T-helper 17 cell (primary cell): ENCODE measurements around the gene MBD5. TPM values are rescaled to one million over a fixed set of nuclear protein-coding genes. Genes with fewer than 3 reads are reported as not detected.
A peak's percentile ranks its signal among the peaks of the same experiment; 100 is the strongest.

Experiments used
- ATAC-seq: fragments of 150-1000 bp; cut with Tn5 transposase; 2 replicates; pipeline ENCODE4 v1.10.0; 2021; ENCODE audit warnings: mild to moderate bottlenecking, moderate library complexity
- DNase-seq, 3 donors: peaks; one replicate each; pipeline versions ENCODE4 v3.0.0 to v3.0.0-alpha.2; 2020 to 2021
- H3K9me3 ChIP-seq: one replicate; pipeline ENCODE4 v1.7.0; 2013; ENCODE audit warnings: low read length, mild to moderate bottlenecking; ENCODE audit not compliant: control insufficient read depth, poor library complexity, severe bottlenecking
- H3K27ac Mint-ChIP-seq: one replicate; pipeline ENCODE4 v1.8.0; 2022; ENCODE audit warnings: mild to moderate bottlenecking, moderate library complexity, mixed read lengths
- H3K27me3 Mint-ChIP-seq: one replicate; pipeline ENCODE4 v1.8.0; 2022; ENCODE audit warnings: mixed read lengths
- H3K36me3 Mint-ChIP-seq: one replicate; pipeline ENCODE4 v1.8.0; 2022; ENCODE audit warnings: low read depth, mixed read lengths
- H3K4me1 Mint-ChIP-seq: one replicate; pipeline ENCODE4 v1.8.0; 2022; ENCODE audit warnings: mild to moderate bottlenecking, mixed read lengths
- H3K4me3 Mint-ChIP-seq: one replicate; pipeline ENCODE4 v1.8.0; 2022; ENCODE audit warnings: mild to moderate bottlenecking, moderate library complexity, mixed read lengths
- total RNA-seq, 4 donors: library from RNA in 2 of 4; stranded (reverse) in 2 of 4; gene quantifications; one replicate each; pipeline ENCODE4 v1.2.3 and lab custom pipeline; 2022 to 2026

Gene MBD5
- total RNA-seq, 2 donors from 2014 or later: 56.1 to 56.8 TPM

DNA sequence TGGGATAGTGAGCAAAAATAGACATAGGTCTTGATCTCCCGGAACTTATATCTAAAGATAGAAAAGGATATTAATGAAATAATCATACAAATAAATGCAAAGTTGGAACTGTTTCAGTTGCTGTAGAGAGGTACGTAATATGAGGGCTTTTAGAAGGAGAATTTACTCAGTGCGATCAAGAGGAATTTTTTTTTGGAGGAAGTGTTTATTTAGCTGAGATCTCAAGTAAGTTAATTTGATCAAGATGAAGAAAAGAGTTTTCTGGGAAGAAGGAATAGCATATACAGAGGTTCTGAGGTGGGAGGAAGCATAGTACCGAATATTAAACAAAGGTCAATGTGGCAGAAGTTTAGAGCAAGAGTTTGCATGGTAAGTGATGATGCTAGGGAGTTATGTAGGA, 11.3 kb downstream of the MBD5 start:
- no peaks in the 10 kb centered on the region for H3K9me3 ChIP-seq
- Mint-ChIP-seq H3K27ac (no peak overlapping the region), H3K4me1 (peaks cover 7% of the 10 kb centered on the region), H3K4me3 (no peak overlapping the region), H3K36me3 (peaks cover 5% of the 10 kb centered on the region), H3K27me3 (no peaks in the 10 kb centered on the region)
- ATAC-seq (no peak), DNase-seq (no peak)

DNA sequence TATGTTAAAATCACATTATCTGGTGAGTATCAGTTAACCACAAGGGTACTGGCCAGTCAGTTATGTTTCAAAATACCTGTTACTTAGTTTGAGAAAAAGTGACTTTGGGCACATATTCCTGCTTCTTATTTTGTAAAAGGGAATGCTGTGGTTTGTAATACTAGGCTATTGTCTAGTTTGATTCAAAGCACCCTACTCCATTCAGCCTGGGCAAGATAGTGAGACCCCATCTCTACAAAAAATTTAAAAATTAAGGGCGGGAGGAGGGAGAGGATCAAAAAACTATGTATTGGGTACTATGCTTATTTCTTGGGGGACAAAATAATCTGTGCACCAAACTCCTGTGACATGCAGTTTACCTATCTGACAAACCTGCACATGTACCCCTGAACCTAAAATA, 18.9 kb downstream of the MBD5 start:
- Mint-ChIP-seq H3K27ac (no peak overlapping the region), H3K4me3 (no peak overlapping the region), H3K4me1 (peaks cover 2% of the 10 kb centered on the region), H3K27me3 (no peaks in the 10 kb centered on the region), H3K36me3 (peaks cover 2% of the 10 kb centered on the region)
- H3K9me3 ChIP-seq: no peaks in the 10 kb centered on the region
- ATAC-seq: no peak
- no peak for DNase-seq

DNA sequence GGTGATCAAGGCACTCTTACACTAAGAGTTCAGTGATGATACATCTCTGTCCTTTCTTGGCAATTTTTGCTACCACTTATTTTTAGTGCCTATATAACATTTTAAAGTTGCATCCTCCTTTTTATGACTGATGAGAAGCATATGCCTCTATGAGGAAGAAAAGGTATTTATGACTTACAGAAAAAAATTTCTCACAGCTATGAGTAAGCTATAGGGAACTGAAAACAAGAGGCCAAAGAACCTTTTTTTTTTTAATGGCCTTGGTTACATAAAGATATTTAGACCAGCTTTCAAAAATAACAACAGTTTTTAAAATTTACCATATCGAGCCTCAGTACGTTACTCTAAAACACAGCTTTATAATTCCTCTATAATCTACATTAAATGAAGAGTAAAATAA, 21.3 kb downstream of the MBD5 start:
- DNase-seq (no peak), ATAC-seq (no peak)
- H3K9me3 ChIP-seq: no peaks in the 10 kb centered on the region
- no peak overlapping the region for H3K27ac Mint-ChIP-seq
- H3K4me3 Mint-ChIP-seq: no peak overlapping the region
- peaks cover 11% of the 10 kb centered on the region for H3K4me1 Mint-ChIP-seq
- H3K36me3 Mint-ChIP-seq: peaks cover 2% of the 10 kb centered on the region
- H3K27me3 Mint-ChIP-seq: no peaks in the 10 kb centered on the region

DNA sequence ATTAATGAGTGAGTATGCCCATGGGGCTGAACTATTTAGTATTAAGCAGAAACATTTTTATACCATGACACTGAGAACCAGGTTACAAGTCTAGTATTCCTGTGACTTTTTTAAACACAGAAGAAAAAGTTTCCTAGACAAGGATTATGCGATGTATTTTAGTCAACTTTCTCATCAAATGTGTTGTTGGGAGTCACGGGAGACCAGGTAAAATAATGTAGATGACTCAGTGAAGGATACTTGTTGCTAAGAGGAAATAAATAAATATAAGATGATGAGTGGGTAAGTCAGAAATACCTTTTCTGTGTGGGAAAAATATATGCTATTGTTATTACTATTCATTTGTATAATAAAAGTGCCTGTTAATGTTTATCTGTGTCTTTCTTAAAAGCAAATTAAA, 23.4 kb downstream of the MBD5 start:
- peaks cover 2% of the 10 kb centered on the region for H3K36me3 Mint-ChIP-seq
- no peak overlapping the region for H3K4me3 Mint-ChIP-seq
- no peak overlapping the region for H3K27ac Mint-ChIP-seq

DNA sequence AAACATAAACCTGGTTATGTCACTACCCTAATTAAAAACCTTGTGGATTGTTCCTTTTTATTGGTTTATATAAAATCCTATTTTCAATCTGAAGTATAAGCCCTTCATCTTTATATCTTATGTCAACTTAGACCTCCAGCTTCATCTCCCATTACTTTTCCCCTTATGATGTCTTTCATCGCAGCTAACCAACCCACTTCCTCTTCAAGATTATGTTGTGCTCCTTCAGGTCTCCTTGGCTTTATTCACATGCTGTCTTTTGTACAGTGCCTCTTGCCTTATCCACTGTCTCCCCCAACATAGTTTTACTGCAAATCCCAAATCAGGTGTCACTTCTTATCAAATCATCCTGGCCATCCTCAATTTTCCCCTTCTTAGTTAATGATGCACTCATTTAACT, 25.9 kb downstream of the MBD5 start:
- Mint-ChIP-seq H3K4me1 (peaks cover 17% of the 10 kb centered on the region), H3K4me3 (no peak overlapping the region), H3K36me3 (peaks cover 2% of the 10 kb centered on the region), H3K27ac (no peak overlapping the region), H3K27me3 (no peaks in the 10 kb centered on the region)
- ATAC-seq (no peak), DNase-seq (no peak)
- no peaks in the 10 kb centered on the region for H3K9me3 ChIP-seq

More for the DNA sequence above, 23.4 kb downstream of the MBD5 start:
- DNase-seq (no peak), ATAC-seq (no peak)
- peaks cover 15% of the 10 kb centered on the region for H3K4me1 Mint-ChIP-seq
- H3K9me3 ChIP-seq: no peaks in the 10 kb centered on the region
- no peaks in the 10 kb centered on the region for H3K27me3 Mint-ChIP-seq

DNA sequence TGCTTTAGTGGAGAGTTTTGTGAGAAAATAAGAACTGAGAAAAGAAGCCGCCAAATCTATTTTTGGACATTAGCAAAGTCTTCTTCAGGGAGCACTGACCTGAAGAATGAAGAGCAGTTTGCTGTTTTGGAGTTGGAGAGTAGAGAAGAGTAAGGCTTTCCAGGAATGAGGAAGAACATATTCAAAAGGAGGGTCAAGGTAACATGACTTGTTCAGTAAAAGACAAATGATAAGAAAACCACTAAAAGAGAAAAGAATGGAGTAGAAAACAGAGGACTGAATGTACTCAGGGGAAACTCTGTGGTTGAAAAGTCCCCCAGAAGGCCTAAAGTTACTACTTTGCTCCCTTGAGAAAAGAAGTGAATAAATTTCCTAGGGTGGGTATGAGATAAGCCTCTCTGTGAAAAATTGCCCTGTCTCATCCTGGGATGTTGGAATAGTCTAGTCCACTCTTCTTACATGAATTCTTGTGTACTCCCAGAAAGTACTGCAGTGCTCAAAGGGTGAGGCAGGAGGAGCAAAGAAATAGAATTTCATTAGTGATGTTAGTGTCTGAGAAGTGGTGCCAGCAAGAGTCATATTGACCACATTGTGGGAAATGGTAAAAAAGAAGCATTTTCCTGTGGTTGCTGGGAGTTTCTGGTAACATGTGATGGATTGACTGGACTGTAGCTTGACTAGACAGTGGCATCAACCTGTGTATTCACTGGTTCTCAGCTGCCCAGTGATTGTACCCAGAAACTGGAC, 27.8 kb downstream of the MBD5 start:
- peak overlapping the region; percentile 59 for H3K27ac Mint-ChIP-seq
- no peak overlapping the region for H3K4me3 Mint-ChIP-seq
- H3K36me3 Mint-ChIP-seq: peaks cover 4% of the 10 kb centered on the region
- peaks cover 17% of the 10 kb centered on the region for H3K4me1 Mint-ChIP-seq
- DNase-seq (no peak), ATAC-seq (no peak)
- no peaks in the 10 kb centered on the region for H3K9me3 ChIP-seq
- no peaks in the 10 kb centered on the region for H3K27me3 Mint-ChIP-seq

DNA sequence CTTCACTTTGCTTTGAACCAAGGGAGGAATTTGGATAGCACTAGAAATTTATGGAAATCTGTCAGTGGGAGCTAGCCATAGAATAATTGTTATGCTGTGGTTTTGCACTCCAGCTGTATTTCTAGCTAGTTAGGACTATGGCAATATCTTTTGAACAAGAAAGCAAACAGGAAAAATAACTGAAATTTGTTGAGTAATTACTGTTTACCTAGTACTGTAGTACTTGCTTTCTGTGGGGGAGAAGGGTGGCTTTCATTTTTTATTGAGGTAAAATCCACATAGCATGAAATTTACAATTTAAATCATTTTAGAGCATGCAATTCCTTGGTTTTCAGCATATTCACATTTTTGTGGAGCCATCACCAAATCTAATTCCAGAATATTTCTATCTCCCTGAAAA, 28.4 kb downstream of the MBD5 start:
- H3K27me3 Mint-ChIP-seq: no peaks in the 10 kb centered on the region
- H3K27ac Mint-ChIP-seq: no peak overlapping the region
- H3K9me3 ChIP-seq: no peaks in the 10 kb centered on the region
- H3K36me3 Mint-ChIP-seq: peaks cover 4% of the 10 kb centered on the region
- H3K4me1 Mint-ChIP-seq: peaks cover 17% of the 10 kb centered on the region
- DNase-seq (no peak), ATAC-seq (no peak)
- no peak overlapping the region for H3K4me3 Mint-ChIP-seq

DNA sequence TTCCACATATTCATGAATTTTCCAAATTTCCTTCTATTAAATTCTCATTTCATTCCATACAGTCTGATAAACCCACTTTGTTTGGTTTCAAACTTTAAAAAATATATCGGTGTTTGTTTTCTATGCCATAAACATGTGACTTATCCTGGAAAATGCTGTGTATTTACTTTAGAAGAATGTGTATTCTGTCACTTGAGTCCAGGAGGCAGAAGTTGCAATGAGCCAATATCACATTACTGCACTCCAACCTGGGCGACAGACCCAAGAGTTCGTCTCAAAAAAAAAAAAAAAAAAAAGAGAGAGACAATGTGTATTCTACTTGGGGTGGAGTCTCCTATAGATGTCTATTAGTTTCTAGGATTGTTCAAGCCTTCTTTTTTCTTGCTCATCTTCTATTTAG, 31.8 kb downstream of the MBD5 start:
- Mint-ChIP-seq H3K36me3 (peaks cover 4% of the 10 kb centered on the region), H3K27ac (no peak overlapping the region), H3K4me1 (peaks cover 10% of the 10 kb centered on the region), H3K27me3 (no peaks in the 10 kb centered on the region), H3K4me3 (no peak overlapping the region)
- ATAC-seq (no peak), DNase-seq (no peak)
- no peaks in the 10 kb centered on the region for H3K9me3 ChIP-seq

DNA sequence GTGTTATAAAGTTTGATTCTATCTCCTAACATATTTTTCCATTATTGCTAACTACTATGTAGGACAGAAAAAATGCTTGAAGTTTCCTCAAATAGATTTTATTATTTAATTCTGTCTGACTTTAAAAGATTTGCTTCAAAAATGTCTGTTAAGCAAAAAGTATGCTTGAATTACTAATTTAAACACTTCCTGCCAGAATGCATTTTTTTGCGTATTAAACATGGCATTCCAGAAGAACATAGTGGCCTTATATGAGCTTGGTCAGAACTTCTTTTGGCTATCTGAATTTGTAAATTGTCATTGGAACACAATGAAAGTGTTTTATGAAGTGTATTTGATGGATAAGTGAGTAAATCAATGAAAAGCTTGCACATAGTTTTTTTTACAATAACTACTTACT, 37.8 kb downstream of the MBD5 start:
- H3K9me3 ChIP-seq: no peaks in the 10 kb centered on the region
- no peak for ATAC-seq
- DNase-seq: no peak
- Mint-ChIP-seq H3K36me3 (no peaks in the 10 kb centered on the region), H3K4me3 (no peak overlapping the region), H3K27me3 (no peaks in the 10 kb centered on the region), H3K27ac (no peak overlapping the region), H3K4me1 (peaks cover 5% of the 10 kb centered on the region)

DNA sequence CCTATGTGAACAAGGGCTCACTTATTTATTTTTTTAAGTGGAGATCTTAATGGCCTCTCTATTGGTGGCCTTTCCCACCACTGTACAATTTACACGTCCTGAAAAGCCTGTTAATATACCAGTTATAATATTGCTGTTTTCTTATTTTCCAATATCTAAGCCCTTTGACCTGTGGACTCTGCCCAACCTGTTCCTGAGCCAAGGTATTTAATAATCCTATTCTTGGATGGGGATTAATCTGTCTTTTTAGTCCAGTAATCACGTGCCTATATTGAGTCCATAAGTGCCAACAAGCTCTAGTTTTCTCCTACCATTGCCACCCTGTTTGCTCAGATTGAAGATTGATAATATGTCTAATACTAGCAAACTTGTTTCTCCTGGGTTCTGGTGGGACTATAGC, 42.7 kb downstream of the MBD5 start:
- H3K9me3 ChIP-seq: no peaks in the 10 kb centered on the region
- H3K36me3 Mint-ChIP-seq: no peaks in the 10 kb centered on the region
- ATAC-seq (no peak), DNase-seq (no peak)
- H3K4me3 Mint-ChIP-seq: no peak overlapping the region
- no peak overlapping the region for H3K27ac Mint-ChIP-seq
- no peaks in the 10 kb centered on the region for H3K4me1 Mint-ChIP-seq
- H3K27me3 Mint-ChIP-seq: no peaks in the 10 kb centered on the region

DNA sequence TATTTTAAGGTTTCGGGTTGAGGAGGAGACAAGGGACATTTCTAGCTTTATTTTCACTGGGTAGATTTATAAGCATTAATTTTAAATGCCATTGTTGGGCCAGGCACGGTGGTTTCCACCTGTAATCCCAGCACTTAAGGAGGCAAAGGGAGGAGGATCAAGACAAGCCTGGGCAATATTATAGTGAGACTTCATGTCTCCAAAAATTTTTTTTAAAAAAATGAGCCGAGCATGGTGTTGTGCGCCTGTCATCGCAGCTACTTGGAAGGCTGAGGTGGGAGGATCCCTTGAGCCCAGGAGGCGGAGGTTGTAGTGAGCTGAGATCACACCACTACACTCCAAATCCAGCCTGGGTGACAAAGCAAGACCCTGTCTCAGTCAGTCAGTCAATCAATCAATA, 45.0 kb downstream of the MBD5 start:
- Mint-ChIP-seq H3K4me3 (no peak overlapping the region), H3K36me3 (no peaks in the 10 kb centered on the region), H3K27me3 (no peaks in the 10 kb centered on the region), H3K4me1 (no peaks in the 10 kb centered on the region), H3K27ac (no peak overlapping the region)
- no peak for DNase-seq
- ATAC-seq: no peak
- H3K9me3 ChIP-seq: no peaks in the 10 kb centered on the region

DNA sequence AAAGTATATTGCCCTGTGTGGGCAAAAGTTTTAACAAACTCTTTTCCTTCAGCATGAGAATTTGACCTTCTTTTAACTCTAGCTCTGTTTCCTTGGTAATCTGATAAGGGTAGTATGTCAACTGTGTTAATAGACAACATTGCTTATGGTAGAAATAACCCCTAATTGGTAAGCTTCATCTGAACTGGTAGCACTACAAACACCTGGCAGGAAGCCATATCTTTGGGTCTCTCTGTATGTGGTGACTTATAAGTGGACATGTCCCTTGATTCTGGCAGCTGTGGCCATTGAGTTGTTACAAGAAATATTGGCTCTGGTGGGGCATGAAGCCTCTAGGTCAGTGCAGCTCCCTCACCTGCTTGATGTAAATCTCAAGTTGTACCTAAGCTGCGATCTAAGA, 46.9 kb downstream of the MBD5 start:
- no peaks in the 10 kb centered on the region for H3K36me3 Mint-ChIP-seq
- no peaks in the 10 kb centered on the region for H3K4me1 Mint-ChIP-seq
- DNase-seq (no peak), ATAC-seq (no peak)
- H3K27ac Mint-ChIP-seq: no peak overlapping the region
- no peak overlapping the region for H3K4me3 Mint-ChIP-seq
- H3K9me3 ChIP-seq: no peaks in the 10 kb centered on the region
- H3K27me3 Mint-ChIP-seq: no peaks in the 10 kb centered on the region

DNA sequence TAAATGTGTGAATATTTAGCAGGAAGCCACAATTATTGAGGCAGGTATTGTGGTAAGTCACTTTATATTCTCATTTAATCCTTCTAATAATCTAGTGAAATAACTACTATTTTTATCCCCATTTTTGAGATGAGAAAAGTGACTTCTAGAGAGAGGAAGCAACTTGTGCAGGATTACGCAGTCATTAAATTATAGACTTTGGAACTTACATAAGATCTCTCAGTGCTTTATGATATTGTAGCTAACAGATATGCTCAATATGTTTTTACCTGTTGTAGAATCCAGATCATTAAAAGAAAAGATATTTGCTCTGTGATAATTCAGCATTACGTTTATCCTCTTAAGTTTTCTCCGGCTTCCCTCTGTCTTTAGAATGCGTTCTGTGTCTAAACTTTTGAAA, 50.5 kb downstream of the MBD5 start:
- H3K4me3 Mint-ChIP-seq: no peak overlapping the region
- no peaks in the 10 kb centered on the region for H3K27me3 Mint-ChIP-seq
- H3K4me1 Mint-ChIP-seq: peaks cover 2% of the 10 kb centered on the region
- no peaks in the 10 kb centered on the region for H3K36me3 Mint-ChIP-seq
- ATAC-seq: no peak
- no peaks in the 10 kb centered on the region for H3K9me3 ChIP-seq
- DNase-seq: no peak
- H3K27ac Mint-ChIP-seq: no peak overlapping the region

DNA sequence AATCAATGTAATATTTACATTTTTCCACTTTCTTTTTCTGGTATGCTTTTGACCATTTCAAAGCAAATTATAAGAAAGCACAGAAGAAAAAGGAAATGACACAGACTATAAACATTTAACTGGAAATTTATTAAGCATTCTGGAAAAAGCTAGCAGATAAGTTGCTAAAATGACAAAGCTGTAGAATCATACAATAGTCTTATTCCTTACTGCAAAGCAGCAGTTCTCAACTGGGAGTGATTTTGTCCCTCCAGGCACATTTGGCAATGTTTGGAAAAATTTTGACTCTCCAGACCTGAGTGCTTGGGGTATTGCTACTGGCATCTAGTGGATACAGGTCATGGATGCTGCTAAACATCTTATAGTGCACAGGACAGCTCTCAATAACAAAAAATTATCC, 75.1 kb downstream of the MBD5 start:
- H3K9me3 ChIP-seq: no peaks in the 10 kb centered on the region
- Mint-ChIP-seq H3K36me3 (no peaks in the 10 kb centered on the region), H3K27ac (no peak overlapping the region), H3K4me1 (no peaks in the 10 kb centered on the region), H3K27me3 (no peaks in the 10 kb centered on the region), H3K4me3 (no peak overlapping the region)
- DNase-seq (no peak), ATAC-seq (no peak)
